HL-60 (cell line): Measurements from ENCODE around the gene DIAPH2.
"Not testable (repeated sequence)": the region's sequence is repeated elsewhere in the genome, so short reads cannot be mapped to it uniquely, and the experiment has no call there.

Experiments
- GABPA ChIP-seq: IDR thresholded peaks from 2 replicates; pipeline ENCODE4 v1.6.1; 2012; ENCODE audit warnings: low read depth
- POLR2AphosphoS5 ChIP-seq: IDR thresholded peaks from 2 replicates; pipeline ENCODE4 v1.6.1; 2012; ENCODE audit warnings: low read depth
- SPI1 ChIP-seq: IDR thresholded peaks from 2 replicates; pipeline ENCODE4 v1.6.1; 2012; ENCODE audit warnings: low read depth, mild to moderate bottlenecking, borderline replicate concordance
- TF ChIP-seq, protein P1 (sequence below): IDR thresholded peaks from one replicate; pipeline ENCODE4 v1.5.1; 2011; ENCODE audit warnings: low read length, control low read depth, inconsistent platforms; ENCODE audit not compliant: insufficient read depth
- TF ChIP-seq, protein P2 (sequence below): IDR thresholded peaks from 2 replicates; pipeline ENCODE4 v1.6.1; 2012; ENCODE audit warnings: low read depth; ENCODE audit not compliant: insufficient replicate concordance

DNA sequence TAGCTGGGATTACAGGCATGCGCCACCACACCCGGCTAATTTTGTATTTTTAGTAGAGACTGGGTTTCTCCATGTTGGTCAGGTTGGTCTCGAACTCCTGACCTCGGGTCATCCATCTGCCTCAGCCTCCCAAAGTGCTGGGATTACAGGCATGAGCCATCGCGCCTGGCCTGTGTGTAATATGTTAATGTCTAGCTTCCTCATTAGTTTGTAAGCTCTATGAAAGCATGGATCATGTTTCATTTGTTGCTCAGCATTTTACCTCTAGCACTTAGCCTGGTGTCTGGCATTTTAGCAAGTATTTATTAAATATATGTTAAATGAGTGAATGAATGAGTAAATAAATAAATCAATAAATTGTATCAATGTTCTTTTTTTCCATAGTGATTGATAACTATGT lies 29.8 kb downstream of the DIAPH2 start:
- TF ChIP-seq, protein P1, sequence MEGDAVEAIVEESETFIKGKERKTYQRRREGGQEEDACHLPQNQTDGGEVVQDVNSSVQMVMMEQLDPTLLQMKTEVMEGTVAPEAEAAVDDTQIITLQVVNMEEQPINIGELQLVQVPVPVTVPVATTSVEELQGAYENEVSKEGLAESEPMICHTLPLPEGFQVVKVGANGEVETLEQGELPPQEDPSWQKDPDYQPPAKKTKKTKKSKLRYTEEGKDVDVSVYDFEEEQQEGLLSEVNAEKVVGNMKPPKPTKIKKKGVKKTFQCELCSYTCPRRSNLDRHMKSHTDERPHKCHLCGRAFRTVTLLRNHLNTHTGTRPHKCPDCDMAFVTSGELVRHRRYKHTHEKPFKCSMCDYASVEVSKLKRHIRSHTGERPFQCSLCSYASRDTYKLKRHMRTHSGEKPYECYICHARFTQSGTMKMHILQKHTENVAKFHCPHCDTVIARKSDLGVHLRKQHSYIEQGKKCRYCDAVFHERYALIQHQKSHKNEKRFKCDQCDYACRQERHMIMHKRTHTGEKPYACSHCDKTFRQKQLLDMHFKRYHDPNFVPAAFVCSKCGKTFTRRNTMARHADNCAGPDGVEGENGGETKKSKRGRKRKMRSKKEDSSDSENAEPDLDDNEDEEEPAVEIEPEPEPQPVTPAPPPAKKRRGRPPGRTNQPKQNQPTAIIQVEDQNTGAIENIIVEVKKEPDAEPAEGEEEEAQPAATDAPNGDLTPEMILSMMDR: not testable (repeated sequence)
- TF ChIP-seq POLR2AphosphoS5, GABPA, SPI1: not testable (repeated sequence)
- TF ChIP-seq, protein P2, sequence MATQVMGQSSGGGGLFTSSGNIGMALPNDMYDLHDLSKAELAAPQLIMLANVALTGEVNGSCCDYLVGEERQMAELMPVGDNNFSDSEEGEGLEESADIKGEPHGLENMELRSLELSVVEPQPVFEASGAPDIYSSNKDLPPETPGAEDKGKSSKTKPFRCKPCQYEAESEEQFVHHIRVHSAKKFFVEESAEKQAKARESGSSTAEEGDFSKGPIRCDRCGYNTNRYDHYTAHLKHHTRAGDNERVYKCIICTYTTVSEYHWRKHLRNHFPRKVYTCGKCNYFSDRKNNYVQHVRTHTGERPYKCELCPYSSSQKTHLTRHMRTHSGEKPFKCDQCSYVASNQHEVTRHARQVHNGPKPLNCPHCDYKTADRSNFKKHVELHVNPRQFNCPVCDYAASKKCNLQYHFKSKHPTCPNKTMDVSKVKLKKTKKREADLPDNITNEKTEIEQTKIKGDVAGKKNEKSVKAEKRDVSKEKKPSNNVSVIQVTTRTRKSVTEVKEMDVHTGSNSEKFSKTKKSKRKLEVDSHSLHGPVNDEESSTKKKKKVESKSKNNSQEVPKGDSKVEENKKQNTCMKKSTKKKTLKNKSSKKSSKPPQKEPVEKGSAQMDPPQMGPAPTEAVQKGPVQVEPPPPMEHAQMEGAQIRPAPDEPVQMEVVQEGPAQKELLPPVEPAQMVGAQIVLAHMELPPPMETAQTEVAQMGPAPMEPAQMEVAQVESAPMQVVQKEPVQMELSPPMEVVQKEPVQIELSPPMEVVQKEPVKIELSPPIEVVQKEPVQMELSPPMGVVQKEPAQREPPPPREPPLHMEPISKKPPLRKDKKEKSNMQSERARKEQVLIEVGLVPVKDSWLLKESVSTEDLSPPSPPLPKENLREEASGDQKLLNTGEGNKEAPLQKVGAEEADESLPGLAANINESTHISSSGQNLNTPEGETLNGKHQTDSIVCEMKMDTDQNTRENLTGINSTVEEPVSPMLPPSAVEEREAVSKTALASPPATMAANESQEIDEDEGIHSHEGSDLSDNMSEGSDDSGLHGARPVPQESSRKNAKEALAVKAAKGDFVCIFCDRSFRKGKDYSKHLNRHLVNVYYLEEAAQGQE: not testable (repeated sequence)
